ENCODE data around the gene TTC28.

Gene TTC28

GRCh38 chr22:28656181-28656580, 23.5 kb downstream of the TTC28 start:
- Histone ChIP-seq H3K27me3 (replicated peaks) (no peaks in the 10 kb centered on the region), H3K27ac (no peak overlapping the region), H3K4me3 (ENCODE audit: low read depth, low read length) (no peak overlapping the region), H3K36me3 (replicated peaks) (no peaks in the 10 kb centered on the region)
- no peak for DNase-seq
- in situ Hi-C loops (cut with HindIII; ENCODE audit: low pct_ligation_motif_present, low sequenced_read_pairs): no loop called here
- TF ChIP-seq, protein P1, sequence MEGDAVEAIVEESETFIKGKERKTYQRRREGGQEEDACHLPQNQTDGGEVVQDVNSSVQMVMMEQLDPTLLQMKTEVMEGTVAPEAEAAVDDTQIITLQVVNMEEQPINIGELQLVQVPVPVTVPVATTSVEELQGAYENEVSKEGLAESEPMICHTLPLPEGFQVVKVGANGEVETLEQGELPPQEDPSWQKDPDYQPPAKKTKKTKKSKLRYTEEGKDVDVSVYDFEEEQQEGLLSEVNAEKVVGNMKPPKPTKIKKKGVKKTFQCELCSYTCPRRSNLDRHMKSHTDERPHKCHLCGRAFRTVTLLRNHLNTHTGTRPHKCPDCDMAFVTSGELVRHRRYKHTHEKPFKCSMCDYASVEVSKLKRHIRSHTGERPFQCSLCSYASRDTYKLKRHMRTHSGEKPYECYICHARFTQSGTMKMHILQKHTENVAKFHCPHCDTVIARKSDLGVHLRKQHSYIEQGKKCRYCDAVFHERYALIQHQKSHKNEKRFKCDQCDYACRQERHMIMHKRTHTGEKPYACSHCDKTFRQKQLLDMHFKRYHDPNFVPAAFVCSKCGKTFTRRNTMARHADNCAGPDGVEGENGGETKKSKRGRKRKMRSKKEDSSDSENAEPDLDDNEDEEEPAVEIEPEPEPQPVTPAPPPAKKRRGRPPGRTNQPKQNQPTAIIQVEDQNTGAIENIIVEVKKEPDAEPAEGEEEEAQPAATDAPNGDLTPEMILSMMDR (IDR thresholded peaks at IDR 0.05; ENCODE audit: low read depth, low read length, missing control alignments): no peak

- Histone ChIP-seq H3K27ac (no peak overlapping the region), H3K4me3 (ENCODE audit: low read depth, low read length) (no peak overlapping the region), H3K27me3 (replicated peaks) (no peaks in the 10 kb centered on the region), H3K36me3 (replicated peaks) (no peaks in the 10 kb centered on the region)
- DNase-seq: no peak
- in situ Hi-C loops (cut with HindIII; ENCODE audit: low pct_ligation_motif_present, low sequenced_read_pairs): no loop called here
- TF ChIP-seq, protein P1 (IDR thresholded peaks at IDR 0.05; ENCODE audit: low read depth, low read length, missing control alignments): no peak
These were observed 29.2 kb downstream of the TTC28 start for GRCh38 chr22:28650463-28650862.

- no peak for DNase-seq
- in situ Hi-C loops (cut with HindIII; ENCODE audit: low pct_ligation_motif_present, low sequenced_read_pairs): no loop called here
- no peak overlapping the region for H3K4me3 ChIP-seq (ENCODE audit: low read depth, low read length)
- TF ChIP-seq, protein P1 (IDR thresholded peaks at IDR 0.05; ENCODE audit: low read depth, low read length, missing control alignments): no peak
- no peaks in the 10 kb centered on the region for H3K27me3 ChIP-seq (replicated peaks)
- H3K36me3 ChIP-seq (replicated peaks): no peaks in the 10 kb centered on the region
- no peak overlapping the region for H3K27ac ChIP-seq
These were observed 30.8 kb downstream of the TTC28 start for GRCh38 chr22:28648792-28649191.

GRCh38 chr22:28647216-28647615, 32.4 kb downstream of the TTC28 start:
- no peaks in the 10 kb centered on the region for H3K27me3 ChIP-seq (replicated peaks)
- no peak overlapping the region for H3K4me3 ChIP-seq (ENCODE audit: low read depth, low read length)
- no peak overlapping the region for H3K27ac ChIP-seq
- TF ChIP-seq, protein P1 (IDR thresholded peaks at IDR 0.05; ENCODE audit: low read depth, low read length, missing control alignments): no peak
- DNase-seq: no peak
- in situ Hi-C loops (cut with HindIII; ENCODE audit: low pct_ligation_motif_present, low sequenced_read_pairs): no loop called here
- no peaks in the 10 kb centered on the region for H3K36me3 ChIP-seq (replicated peaks)

DNA sequence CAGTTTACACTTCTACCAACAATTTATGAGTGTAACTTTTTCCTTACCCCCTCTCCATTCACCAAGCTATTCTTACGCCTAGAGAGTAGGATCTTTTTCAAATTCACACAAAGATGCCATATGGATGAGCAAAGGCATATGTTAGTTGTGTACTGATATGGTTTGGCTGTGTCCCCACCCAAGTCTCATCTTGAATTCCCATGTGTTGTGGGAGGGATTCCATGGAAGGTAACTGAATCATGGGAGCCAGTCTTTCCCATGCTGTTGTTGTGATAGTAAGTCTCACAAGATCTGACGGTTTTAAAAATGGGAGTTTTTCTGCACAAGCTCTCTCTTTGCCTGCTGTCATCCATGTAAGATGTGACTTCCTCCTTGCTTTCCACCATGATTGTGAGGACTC, 40.3 kb downstream of the TTC28 start:
- H3K36me3 ChIP-seq (replicated peaks): no peaks in the 10 kb centered on the region
- in situ Hi-C loops (cut with HindIII; ENCODE audit: low pct_ligation_motif_present, low sequenced_read_pairs): no loop called here
- H3K4me3 ChIP-seq (ENCODE audit: low read depth, low read length): no peak overlapping the region
- DNase-seq: no peak
- H3K27ac ChIP-seq: no peak overlapping the region
- H3K27me3 ChIP-seq (replicated peaks): no peaks in the 10 kb centered on the region
- TF ChIP-seq, protein P1 (IDR thresholded peaks at IDR 0.05; ENCODE audit: low read depth, low read length, missing control alignments): no peak

DNA sequence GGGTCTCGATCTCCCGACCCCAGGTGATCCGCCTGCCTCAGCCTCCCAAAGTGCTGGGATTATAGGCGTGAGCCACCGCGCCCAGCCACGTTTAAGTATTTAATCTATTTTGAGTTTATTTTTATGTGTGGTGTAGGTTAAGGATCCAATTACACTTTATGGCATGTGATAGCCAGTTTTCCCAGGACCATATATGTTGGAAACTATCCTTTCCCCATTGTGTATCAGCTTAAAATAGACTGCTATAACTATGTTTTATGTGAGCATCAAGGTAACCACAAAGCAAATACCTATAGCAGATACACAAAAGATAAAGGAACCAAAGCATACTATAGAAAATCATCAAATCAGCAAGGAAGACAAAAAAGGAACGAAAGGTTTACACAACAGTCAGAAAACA, 42.4 kb downstream of the TTC28 start:
- in situ Hi-C loops (cut with HindIII; ENCODE audit: low pct_ligation_motif_present, low sequenced_read_pairs): no loop called here
- DNase-seq: no peak
- Histone ChIP-seq H3K27ac (no peak overlapping the region), H3K4me3 (ENCODE audit: low read depth, low read length) (no peak overlapping the region), H3K27me3 (replicated peaks) (no peaks in the 10 kb centered on the region), H3K36me3 (replicated peaks) (no peaks in the 10 kb centered on the region)
- TF ChIP-seq, protein P1 (IDR thresholded peaks at IDR 0.05; ENCODE audit: low read depth, low read length, missing control alignments): no peak

Measured in brain microvascular endothelial cell (primary cell).